Epithelial cell of proximal tubule (primary cell): Measurements from ENCODE around the gene FBXW4. TPM values are rescaled to one million over a fixed set of nuclear protein-coding genes. Genes with fewer than 3 reads are reported as not detected.
"Not testable (repeated sequence)": the region's sequence is repeated elsewhere in the genome, so short reads cannot be mapped to it uniquely, and the experiment has no call there.

Experiments used
- DNase-seq: peaks from one replicate; pipeline ENCODE4 v3.0.0-alpha.2; 2011; ENCODE audit warnings: low read depth
- H3K4me3 ChIP-seq: 2 replicates; pipeline ENCODE4 v1.5.1; 2011; ENCODE audit warnings: low read depth, mild to moderate bottlenecking, low read length
- total RNA-seq: library from RNA; depleted of rRNA; stranded (reverse); fragments of >200 nt; gene quantifications from 2 replicates; pipeline ENCODE4 v1.2.3, GENCODE V29; 2015
- TF ChIP-seq, protein P1 (sequence below): conservative IDR thresholded peaks from 2 replicates; pipeline ENCODE4 v1.5.1; 2012; ENCODE audit warnings: low read depth, mild to moderate bottlenecking, low read length

Gene FBXW4
- total RNA-seq, 1 donor from 2014 or later: 15.3 TPM

GRCh38 chr10:101595591-101596433, 99.2 kb downstream of the FBXW4 start:
- TF ChIP-seq, protein P1, sequence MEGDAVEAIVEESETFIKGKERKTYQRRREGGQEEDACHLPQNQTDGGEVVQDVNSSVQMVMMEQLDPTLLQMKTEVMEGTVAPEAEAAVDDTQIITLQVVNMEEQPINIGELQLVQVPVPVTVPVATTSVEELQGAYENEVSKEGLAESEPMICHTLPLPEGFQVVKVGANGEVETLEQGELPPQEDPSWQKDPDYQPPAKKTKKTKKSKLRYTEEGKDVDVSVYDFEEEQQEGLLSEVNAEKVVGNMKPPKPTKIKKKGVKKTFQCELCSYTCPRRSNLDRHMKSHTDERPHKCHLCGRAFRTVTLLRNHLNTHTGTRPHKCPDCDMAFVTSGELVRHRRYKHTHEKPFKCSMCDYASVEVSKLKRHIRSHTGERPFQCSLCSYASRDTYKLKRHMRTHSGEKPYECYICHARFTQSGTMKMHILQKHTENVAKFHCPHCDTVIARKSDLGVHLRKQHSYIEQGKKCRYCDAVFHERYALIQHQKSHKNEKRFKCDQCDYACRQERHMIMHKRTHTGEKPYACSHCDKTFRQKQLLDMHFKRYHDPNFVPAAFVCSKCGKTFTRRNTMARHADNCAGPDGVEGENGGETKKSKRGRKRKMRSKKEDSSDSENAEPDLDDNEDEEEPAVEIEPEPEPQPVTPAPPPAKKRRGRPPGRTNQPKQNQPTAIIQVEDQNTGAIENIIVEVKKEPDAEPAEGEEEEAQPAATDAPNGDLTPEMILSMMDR: no peak
- no peak overlapping the region for H3K4me3 ChIP-seq
- no peak for DNase-seq

DNA sequence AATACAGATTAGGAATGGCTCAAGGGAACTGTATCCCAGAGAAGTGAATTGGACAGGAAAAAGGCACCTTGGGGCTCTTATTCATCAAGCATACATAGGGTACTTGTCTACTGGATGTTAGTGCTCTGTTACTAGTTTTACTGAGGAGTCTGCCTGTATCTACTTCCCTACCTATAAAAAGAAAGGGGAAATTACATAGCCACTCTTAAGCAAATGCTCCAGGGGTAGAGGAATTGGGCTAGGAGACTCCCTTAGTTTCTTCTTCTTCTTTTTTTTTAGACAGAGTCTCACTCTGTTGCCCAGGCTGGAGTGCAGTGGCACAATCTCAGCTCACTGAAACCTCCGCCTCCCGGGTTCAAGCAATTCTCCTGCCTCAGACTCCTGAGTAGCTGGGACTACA, 101.6 kb downstream of the FBXW4 start:
- not testable (repeated sequence) for H3K4me3 ChIP-seq, DNase-seq

DNA sequence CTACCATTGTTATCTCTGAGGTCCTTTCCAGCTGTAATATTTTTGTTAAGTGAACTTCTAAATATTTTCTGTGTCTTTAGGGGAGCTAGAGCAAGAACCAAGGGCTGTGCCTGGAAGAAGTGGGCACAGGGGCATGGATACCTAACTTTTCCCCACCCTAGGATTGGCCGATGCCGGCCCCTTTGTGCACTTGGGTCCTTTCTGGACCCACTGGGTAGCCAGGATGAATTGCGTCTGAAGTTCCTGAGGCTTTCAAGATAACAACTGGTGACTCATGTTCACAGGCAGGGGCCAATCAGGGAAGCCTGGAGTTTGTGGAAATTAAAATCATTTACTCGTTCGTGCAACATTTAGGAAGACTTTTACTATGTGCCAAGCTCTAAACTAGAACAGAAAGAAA, 106.1 kb downstream of the FBXW4 start:
- H3K4me3 ChIP-seq: peak overlapping the region; percentile 100
- no peak for DNase-seq
- TF ChIP-seq, protein P1: no peak

GRCh38 chr10:101587725-101588653, 107.0 kb downstream of the FBXW4 start, which contains the start of the genes DPCD and POLL:
Gene DPCD (plus strand): TSS chr10:101588321. CDS start chr10:101588337, 16 bp downstream.
Gene POLL (minus strand): TSS chr10:101588257. CDS start chr10:101587360, 897 bp downstream.
- TF ChIP-seq, protein P1: no peak
- DNase-seq: peak; percentile 50
- peak within 1 kb of the TSS; percentile 100 for H3K4me3 ChIP-seq

DNA sequence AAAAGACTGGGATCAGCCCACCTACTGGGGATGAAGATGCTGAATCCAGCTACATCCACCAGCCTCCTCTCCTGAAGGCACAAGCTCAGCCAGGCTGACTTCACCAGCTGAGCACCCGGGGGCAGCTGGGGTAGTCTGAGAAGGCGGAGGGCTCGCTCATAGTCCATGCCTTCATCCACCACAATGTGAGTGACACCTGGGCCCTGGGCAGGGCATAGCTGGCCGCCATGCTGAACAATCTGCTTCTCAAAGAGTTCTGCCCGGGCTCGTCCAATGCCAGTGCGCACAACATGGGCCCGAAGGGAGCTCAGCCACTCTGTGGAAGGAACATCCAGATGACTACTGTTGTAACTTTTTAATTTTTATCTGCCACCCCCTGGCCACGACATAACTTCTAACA, 109.1 kb downstream of the FBXW4 start:
- DNase-seq: no peak
- TF ChIP-seq, protein P1: no peak
- no peak overlapping the region for H3K4me3 ChIP-seq

- no peak for DNase-seq
- TF ChIP-seq, protein P1: no peak
Measured at GRCh38 chr10:101580486-101581399, 114.2 kb downstream of the FBXW4 start.

More at GRCh38 chr10:101580486-101581399, 114.2 kb downstream of the FBXW4 start:
- no peak overlapping the region for H3K4me3 ChIP-seq
